Calu3 (cell line): ENCODE results near the gene SIPA1L3. TPM values are rescaled to one million over a fixed set of nuclear protein-coding genes. Genes with fewer than 3 reads are reported as not detected.

Source experiments
- BruUV-seq: library from RNA; stranded (reverse); fragments of 400-500 nt; replicated peaks from 2 replicates; lab custom pipeline; 2021; lab: Mats Ljungman, UMichigan
- CTCF ChIA-PET: fragments of 300-600 bp; sonication (Branson Sonifier 250); formaldehyde crosslinking; loops from one replicate; lab custom pipeline; 2022; ENCODE audit warnings: antibody characterized with exemption; lab: Charles Lee
- DNase-seq: peaks from one replicate; pipeline ENCODE4 v3.0.0; 2022
- H3K27ac Mint-ChIP-seq: one replicate; pipeline ENCODE4 v1.8.0; 2022; ENCODE audit warnings: mixed read lengths; ENCODE audit not compliant: unreplicated experiment
- H3K27me3 Mint-ChIP-seq: one replicate; pipeline ENCODE4 v1.8.0; 2022; ENCODE audit warnings: mixed read lengths; ENCODE audit not compliant: unreplicated experiment
- H3K36me3 Mint-ChIP-seq: one replicate; pipeline ENCODE4 v1.8.0; 2022; ENCODE audit warnings: mild to moderate bottlenecking, moderate library complexity, mixed read lengths; ENCODE audit not compliant: insufficient read depth, unreplicated experiment
- H3K4me1 Mint-ChIP-seq: one replicate; pipeline ENCODE4 v1.8.0; 2022; ENCODE audit warnings: mild to moderate bottlenecking, low read depth, mixed read lengths; ENCODE audit not compliant: unreplicated experiment
- H3K4me3 Mint-ChIP-seq: one replicate; pipeline ENCODE4 v1.8.0; 2022; ENCODE audit warnings: mild to moderate bottlenecking, low read depth, moderate library complexity, mixed read lengths; ENCODE audit not compliant: unreplicated experiment
- H3K9me3 Mint-ChIP-seq: one replicate; pipeline ENCODE4 v1.8.0; 2022; ENCODE audit warnings: low read depth, mixed read lengths; ENCODE audit not compliant: unreplicated experiment
- CTCF ChIP-seq: fragments of 200-600 bp; IDR thresholded peaks from one replicate; pipeline ENCODE4 v1.8.0; 2022; ENCODE audit warnings: antibody characterized with exemption; ENCODE audit not compliant: unreplicated experiment
- intact Hi-C: fragments of 100-400 bp; cut with micrococcal nuclease; formaldehyde crosslinking; loops from one replicate; pipeline ENCODE4 v1.10.0; 2022; ENCODE audit not compliant: unreplicated experiment
- total RNA-seq: library from RNA; stranded (reverse); gene quantifications from 2 replicates; pipeline ENCODE4 v1.2.3, GENCODE V29; 2022

Gene SIPA1L3
- total RNA-seq, 1 experiment from 2014 or later, result 127 TPM

- no peak overlapping the region for H3K27ac Mint-ChIP-seq
- TF ChIP-seq CTCF, result peak; percentile 15
- no TSS peak for BruUV-seq
- H3K9me3 Mint-ChIP-seq, result no peaks in the 10 kb centered on the region
- no peaks in the 10 kb centered on the region for H3K27me3 Mint-ChIP-seq
- CTCF ChIA-PET, result interaction anchor here (1.0 to 1.7 kb wide), 3 partner anchors 12 to 89 kb away, joined by 4 to 5 read pairs (median 4); no protein-coding TSS in a partner anchor
- no peaks in the 10 kb centered on the region for H3K36me3 Mint-ChIP-seq
- no peak overlapping the region for H3K4me3 Mint-ChIP-seq
- DNase-seq, result peak; percentile 13
- H3K4me1 Mint-ChIP-seq, result peaks cover 29% of the 10 kb centered on the region
- intact Hi-C loops, result no loop called here
Observed at GRCh38 chr19:37991841-37992248, 84.8 kb downstream of the SIPA1L3 start.

DNA sequence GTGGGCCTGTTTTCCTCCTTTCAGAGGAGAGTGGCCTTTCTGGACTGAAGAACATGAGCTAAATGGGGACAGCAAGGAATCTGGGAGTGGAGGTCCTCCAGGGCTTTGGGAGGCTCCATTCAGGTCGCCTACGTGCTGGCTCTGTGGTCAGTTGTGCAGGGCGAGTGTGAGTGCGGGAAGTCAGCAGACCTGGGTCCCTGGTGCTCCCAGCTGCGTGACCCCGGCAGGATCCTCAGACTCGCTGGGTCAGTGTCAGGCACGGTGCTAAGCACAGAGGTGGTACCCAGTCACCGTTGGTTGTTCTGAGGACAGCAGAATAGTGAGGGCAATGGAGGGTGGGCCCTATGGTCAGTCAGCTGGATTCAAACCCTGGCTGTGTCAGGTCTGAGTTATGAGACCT lies 85.8 kb downstream of the SIPA1L3 start:
- H3K9me3 Mint-ChIP-seq, result no peaks in the 10 kb centered on the region
- H3K4me3 Mint-ChIP-seq, result no peak overlapping the region
- no peaks in the 10 kb centered on the region for H3K27me3 Mint-ChIP-seq
- H3K36me3 Mint-ChIP-seq, result no peaks in the 10 kb centered on the region
- intact Hi-C loops, result no loop called here
- no peak for DNase-seq
- BruUV-seq, result no TSS peak
- no peak overlapping the region for H3K27ac Mint-ChIP-seq
- CTCF ChIA-PET, result interaction anchor here (1.4 to 1.7 kb wide), 2 partner anchors 11 to 90 kb away, joined by 4 to 5 read pairs; no protein-coding TSS in a partner anchor
- H3K4me1 Mint-ChIP-seq, result peaks cover 29% of the 10 kb centered on the region
- TF ChIP-seq CTCF, result no peak

DNA sequence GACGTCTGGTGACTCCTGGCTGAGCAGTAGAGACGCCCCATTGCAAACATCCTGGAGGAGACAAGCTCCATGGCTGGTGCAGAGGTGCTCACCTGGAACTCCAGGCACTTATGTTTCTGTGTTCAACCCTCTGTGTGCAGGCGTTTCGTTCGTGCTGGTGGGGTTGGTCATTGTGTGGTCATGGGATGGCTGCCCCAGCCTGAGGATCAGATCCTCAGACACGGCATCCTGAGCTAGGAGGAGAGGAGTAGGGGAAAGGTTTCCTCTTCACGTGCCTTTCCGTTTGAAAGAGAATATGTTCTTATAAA lies 87.8 kb downstream of the SIPA1L3 start:
- Mint-ChIP-seq H3K27ac (no peak overlapping the region), H3K9me3 (no peaks in the 10 kb centered on the region), H3K4me1 (peaks cover 29% of the 10 kb centered on the region), H3K36me3 (no peaks in the 10 kb centered on the region), H3K27me3 (no peaks in the 10 kb centered on the region), H3K4me3 (no peak overlapping the region)
- no peak for TF ChIP-seq CTCF
- no TSS peak for BruUV-seq
- intact Hi-C loops, result no loop called here
- CTCF ChIA-PET, result interaction anchor here (1.1 kb wide), 1 partner anchor 62 kb away, joined by 3 read pairs; no protein-coding TSS in a partner anchor
- DNase-seq, result no peak

GRCh38 chr19:37995346-37995745 lies 88.3 kb downstream of the SIPA1L3 start:
- peaks cover 24% of the 10 kb centered on the region for H3K4me1 Mint-ChIP-seq
- no peaks in the 10 kb centered on the region for H3K27me3 Mint-ChIP-seq
- no peak overlapping the region for H3K27ac Mint-ChIP-seq
- no peak for TF ChIP-seq CTCF
- BruUV-seq, result no TSS peak
- CTCF ChIA-PET, result interaction anchor here (0.6 to 1.1 kb wide), 2 partner anchors 63 to 153 kb away, joined by 3 read pairs; no protein-coding TSS in a partner anchor
- no peak for DNase-seq
- intact Hi-C loops, result no loop called here
- H3K36me3 Mint-ChIP-seq, result no peaks in the 10 kb centered on the region
- no peak overlapping the region for H3K4me3 Mint-ChIP-seq
- H3K9me3 Mint-ChIP-seq, result no peaks in the 10 kb centered on the region
